Colonic mucosa (tissue), 4 donors: Measurements from ENCODE around the gene LYST. TPM values are rescaled to one million over a fixed set of nuclear protein-coding genes. Genes with fewer than 3 reads are reported as not detected.
"Not testable (repeated sequence)": the region's sequence is repeated elsewhere in the genome, so short reads cannot be mapped to it uniquely, and the experiment has no call there.

Experiments
- DNase-seq: peaks from one replicate; pipeline ENCODE4 v3.0.0-alpha.2; 2020
- H3K27ac ChIP-seq: fragments of 200-600 bp; one replicate; pipeline ENCODE4 v1.8.0; 2021
- H3K27me3 ChIP-seq: fragments of 200-600 bp; one replicate; pipeline ENCODE4 v1.8.0; 2021
- H3K36me3 ChIP-seq: fragments of 200-600 bp; one replicate; pipeline ENCODE4 v1.8.0; 2021
- H3K4me1 ChIP-seq: fragments of 200-600 bp; one replicate; pipeline ENCODE4 v1.8.0; 2021; ENCODE audit warnings: mild to moderate bottlenecking
- H3K4me3 ChIP-seq: fragments of 200-600 bp; one replicate; pipeline ENCODE4 v1.8.0; 2021
- H3K9ac ChIP-seq, 2 donors: one replicate each; pipeline ENCODE4 v1.7.0; 2013; ENCODE audit warnings: control low read depth in 2 of 2, low read depth in 2 of 2, low read length in 2 of 2
- H3K9me3 ChIP-seq: fragments of 200-600 bp; one replicate; pipeline ENCODE4 v1.8.0; 2021
- intact Hi-C: fragments of 100-400 bp; cut with DNase I; formaldehyde crosslinking; loops from one replicate; pipeline ENCODE4 v1.14.1; 2022
- total RNA-seq, 2 donors: library from RNA; stranded (reverse); fragmentation: NEBNext Ultra II Directional in 1 of 2; extraction: Animal tissue kit (Norgen Biotek cat#: 25700) in 1 of 2; gene quantifications; one replicate each; pipeline ENCODE4 v1.2.1, GENCODE V29; 2021
- TF ChIP-seq, protein P1 (sequence below): fragments of 200-600 bp; IDR thresholded peaks from one replicate; pipeline ENCODE4 v1.8.0; 2022; ENCODE audit warnings: antibody characterized with exemption, mild to moderate bottlenecking
- donor health status: healthy.
- donor health status: DM: no; HTN: no; CAD: no.
- donor health status: DM: no; HTN: no; CAD: no.

Gene LYST
- total RNA-seq, 2 donors from 2014 or later, result 13.7 to 20.0 TPM

DNA sequence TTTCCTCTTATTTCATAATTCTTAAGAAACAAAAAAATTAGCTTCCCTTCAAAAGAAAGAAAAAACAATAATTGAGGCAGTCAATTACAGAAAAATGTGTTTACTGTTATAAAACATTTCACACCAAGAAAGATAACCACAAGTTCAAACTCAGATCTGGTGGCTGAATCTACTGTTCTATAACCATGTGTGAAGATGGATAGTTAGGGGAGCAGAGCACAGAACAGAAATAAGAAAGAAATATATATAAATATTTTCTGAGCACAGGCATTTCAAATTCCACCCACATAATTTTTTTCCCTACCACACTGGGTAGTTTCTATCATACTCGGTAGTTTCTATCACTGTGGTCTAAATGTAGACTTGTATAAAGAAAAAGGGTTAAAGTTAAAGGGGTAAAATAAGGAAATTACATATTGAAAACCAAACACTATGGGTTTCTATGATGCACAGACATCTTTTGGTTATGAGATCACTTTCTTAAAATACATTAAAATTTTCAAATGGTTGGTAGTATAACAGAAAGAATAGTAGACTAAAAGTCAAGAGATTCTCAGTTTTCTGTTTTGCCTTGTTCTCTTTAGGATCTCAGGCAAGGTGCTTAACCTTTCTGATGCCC is 10.8 kb downstream of the LYST start:
- H3K9ac ChIP-seq, result no peak overlapping the region

DNA sequence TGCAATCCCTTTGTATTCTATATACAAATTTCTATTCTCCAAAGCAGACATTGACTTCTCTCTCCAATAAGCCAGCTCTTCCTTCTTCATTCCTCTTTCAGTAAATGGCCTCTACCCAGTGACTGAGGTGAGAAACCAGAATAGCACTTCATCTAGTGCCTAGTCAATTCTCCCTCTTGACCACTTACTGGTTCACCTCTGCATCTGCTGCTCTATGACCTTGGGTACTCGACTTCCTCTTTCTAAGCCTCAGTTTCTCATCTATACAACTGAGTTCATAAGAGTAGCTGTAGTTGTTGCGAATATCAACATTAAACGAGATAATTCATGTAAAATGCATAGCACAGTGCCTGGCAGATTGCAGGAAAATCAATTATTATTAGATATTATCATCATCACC is 12.4 kb downstream of the LYST start:
- H3K36me3 ChIP-seq, result no peaks in the 10 kb centered on the region
- no peak overlapping the region for H3K9ac ChIP-seq
- no peak for DNase-seq
- no peaks in the 10 kb centered on the region for H3K27me3 ChIP-seq
- TF ChIP-seq, protein P1, sequence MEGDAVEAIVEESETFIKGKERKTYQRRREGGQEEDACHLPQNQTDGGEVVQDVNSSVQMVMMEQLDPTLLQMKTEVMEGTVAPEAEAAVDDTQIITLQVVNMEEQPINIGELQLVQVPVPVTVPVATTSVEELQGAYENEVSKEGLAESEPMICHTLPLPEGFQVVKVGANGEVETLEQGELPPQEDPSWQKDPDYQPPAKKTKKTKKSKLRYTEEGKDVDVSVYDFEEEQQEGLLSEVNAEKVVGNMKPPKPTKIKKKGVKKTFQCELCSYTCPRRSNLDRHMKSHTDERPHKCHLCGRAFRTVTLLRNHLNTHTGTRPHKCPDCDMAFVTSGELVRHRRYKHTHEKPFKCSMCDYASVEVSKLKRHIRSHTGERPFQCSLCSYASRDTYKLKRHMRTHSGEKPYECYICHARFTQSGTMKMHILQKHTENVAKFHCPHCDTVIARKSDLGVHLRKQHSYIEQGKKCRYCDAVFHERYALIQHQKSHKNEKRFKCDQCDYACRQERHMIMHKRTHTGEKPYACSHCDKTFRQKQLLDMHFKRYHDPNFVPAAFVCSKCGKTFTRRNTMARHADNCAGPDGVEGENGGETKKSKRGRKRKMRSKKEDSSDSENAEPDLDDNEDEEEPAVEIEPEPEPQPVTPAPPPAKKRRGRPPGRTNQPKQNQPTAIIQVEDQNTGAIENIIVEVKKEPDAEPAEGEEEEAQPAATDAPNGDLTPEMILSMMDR, result no peak
- no peak overlapping the region for H3K27ac ChIP-seq
- H3K9me3 ChIP-seq, result no peaks in the 10 kb centered on the region
- H3K4me1 ChIP-seq, result no peaks in the 10 kb centered on the region
- no peak overlapping the region for H3K4me3 ChIP-seq
- intact Hi-C loops, result no loop called here

More for the DNA sequence above, 10.8 kb downstream of the LYST start:
- Histone ChIP-seq H3K27ac (no peak overlapping the region), H3K4me3 (no peak overlapping the region), H3K36me3 (no peaks in the 10 kb centered on the region), H3K9me3 (no peaks in the 10 kb centered on the region), H3K27me3 (no peaks in the 10 kb centered on the region), H3K4me1 (no peaks in the 10 kb centered on the region)
- intact Hi-C loops, result no loop called here
- TF ChIP-seq, protein P1, result no peak
- DNase-seq, result no peak

DNA sequence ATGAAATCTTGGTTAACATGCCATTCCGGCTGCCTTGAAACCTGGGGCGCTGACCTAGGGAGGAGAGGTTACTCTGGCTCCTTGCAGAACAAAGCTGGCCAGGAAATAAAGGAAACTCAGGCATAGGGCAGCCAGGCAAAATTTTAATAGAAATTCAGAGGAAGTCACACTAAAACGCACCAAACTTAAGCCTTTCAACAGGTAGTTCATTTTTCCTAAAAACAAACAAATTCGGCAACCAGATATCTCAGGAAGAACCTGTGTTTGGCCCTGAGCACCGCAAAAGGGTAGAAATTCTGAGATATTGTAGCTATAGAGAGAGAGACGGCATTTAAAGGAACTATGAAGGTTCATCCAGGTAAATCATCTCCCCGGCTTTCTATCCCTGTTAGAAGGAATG is 13.1 kb downstream of the LYST start:
- H3K4me1 ChIP-seq, result no peaks in the 10 kb centered on the region
- no peaks in the 10 kb centered on the region for H3K36me3 ChIP-seq
- H3K9ac ChIP-seq, result no peak overlapping the region
- no peaks in the 10 kb centered on the region for H3K27me3 ChIP-seq
- no peak overlapping the region for H3K4me3 ChIP-seq
- intact Hi-C loops, result no loop called here
- TF ChIP-seq, protein P1, result no peak
- no peaks in the 10 kb centered on the region for H3K9me3 ChIP-seq
- DNase-seq, result no peak
- no peak overlapping the region for H3K27ac ChIP-seq

DNA sequence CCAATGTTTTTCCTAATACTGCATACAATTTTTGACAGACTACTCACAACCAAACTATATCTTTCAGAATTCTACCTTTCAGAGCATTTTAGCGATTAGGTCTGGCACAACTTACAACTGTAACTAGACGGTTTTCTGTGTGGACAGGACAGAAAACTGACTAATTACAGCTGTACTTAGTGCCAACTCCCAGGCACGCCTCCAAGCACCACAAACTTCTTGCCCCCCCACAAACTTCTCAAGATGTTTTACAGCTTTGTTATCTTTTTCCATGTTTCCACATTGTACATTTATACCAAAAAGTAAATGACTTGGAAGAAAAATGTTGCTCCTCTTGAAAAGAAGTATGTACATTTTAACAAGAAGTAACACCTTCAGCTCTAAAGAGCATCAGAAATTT is 13.8 kb downstream of the LYST start:
- Histone ChIP-seq H3K36me3 (no peaks in the 10 kb centered on the region), H3K9ac (no peak overlapping the region), H3K4me1 (no peaks in the 10 kb centered on the region), H3K9me3 (no peaks in the 10 kb centered on the region), H3K27me3 (no peaks in the 10 kb centered on the region), H3K27ac (no peak overlapping the region), H3K4me3 (no peak overlapping the region)
- no peak for DNase-seq
- TF ChIP-seq, protein P1, result no peak
- intact Hi-C loops, result no loop called here

DNA sequence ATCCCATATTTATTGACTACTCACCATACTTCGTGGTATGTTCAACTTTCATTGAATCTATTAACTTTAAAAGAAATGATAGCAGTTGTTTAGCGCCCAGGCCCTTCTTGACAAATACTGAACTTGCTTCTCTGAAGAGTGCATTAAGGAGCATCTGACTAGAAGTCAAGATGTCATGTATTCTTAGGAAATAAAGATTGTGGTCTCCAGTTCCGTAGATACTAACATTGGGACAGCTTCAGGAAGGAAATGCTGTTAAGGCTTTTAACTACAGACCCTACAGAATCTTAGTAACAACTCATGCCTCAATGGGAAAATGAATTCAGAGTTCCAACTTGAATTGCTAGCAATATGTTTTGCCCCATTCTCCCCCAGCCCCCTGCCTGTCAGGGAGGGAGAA is 14.8 kb downstream of the LYST start:
- H3K9ac ChIP-seq, result no peak overlapping the region
- DNase-seq, result no peak
- no peak overlapping the region for H3K27ac ChIP-seq
- intact Hi-C loops, result no loop called here
- H3K4me3 ChIP-seq, result no peak overlapping the region
- no peaks in the 10 kb centered on the region for H3K4me1 ChIP-seq
- TF ChIP-seq, protein P1, result no peak
- no peaks in the 10 kb centered on the region for H3K27me3 ChIP-seq
- no peaks in the 10 kb centered on the region for H3K36me3 ChIP-seq
- no peaks in the 10 kb centered on the region for H3K9me3 ChIP-seq

DNA sequence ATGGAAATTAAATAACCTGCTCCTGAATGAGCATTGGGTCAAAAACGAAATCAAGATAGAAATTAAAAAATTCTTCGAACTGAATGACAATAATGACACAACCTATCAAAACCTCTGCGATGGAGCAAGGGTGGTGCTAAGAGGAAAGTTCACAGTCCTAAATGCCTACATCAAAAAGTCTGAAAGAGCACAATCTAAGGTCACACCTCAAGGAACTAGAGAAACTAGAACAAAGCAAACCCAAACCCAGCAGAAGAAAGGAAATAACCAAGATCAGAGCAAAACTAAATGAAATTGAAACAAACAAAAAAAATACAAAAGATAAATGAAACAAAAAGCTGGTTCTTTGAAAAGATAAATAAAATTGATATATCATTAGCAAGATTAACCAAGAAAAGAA is 18.5 kb downstream of the LYST start:
- H3K9me3 ChIP-seq, intact Hi-C loops, DNase-seq, H3K9ac ChIP-seq, H3K27me3 ChIP-seq, H3K36me3 ChIP-seq, H3K4me1 ChIP-seq, H3K4me3 ChIP-seq, H3K27ac ChIP-seq: not testable (repeated sequence)

DNA sequence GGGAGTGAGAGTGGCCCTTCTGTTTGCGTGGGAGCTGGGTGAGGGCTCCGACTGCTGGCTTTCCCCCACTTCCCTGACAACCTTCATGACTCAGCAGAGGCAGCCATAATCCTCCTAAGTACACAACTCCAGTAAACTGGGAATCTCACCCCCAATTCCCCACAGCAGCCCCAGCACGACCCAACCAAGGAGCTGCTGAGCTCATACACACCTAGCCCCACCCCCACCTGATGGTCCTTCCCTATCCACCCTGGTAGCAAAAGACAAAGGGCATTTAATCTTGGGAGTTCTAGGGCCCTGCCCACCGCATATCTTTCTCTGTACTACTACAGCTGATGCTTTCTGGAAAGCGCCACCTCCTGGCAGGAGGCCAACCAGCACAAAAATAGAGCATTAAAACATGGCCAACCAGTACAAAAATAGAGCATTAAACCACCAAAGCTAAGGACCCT is 21.0 kb downstream of the LYST start:
- H3K27me3 ChIP-seq, H3K27ac ChIP-seq, H3K9me3 ChIP-seq, H3K36me3 ChIP-seq, H3K9ac ChIP-seq, DNase-seq, intact Hi-C loops, H3K4me1 ChIP-seq, H3K4me3 ChIP-seq: not testable (repeated sequence)
